ENCODE results near the gene NRXN2. TPM values are rescaled to one million over a fixed set of nuclear protein-coding genes. Genes with fewer than 3 reads are reported as not detected.

The NRXN2 gene
- total and polyA plus RNA-seq, 10 of the 15 experiments (the other 5 are each of a cell fraction or from before 2014, with no cell fraction given), result 0.03 to 1.4 (median 0.23) TPM

GRCh38 chr11:64629103-64629502 is 93.9 kb downstream of the NRXN2 start (continued):
- TF ChIP-seq ZNF622 (IDR thresholded peaks at IDR 0.05), result no peak
- no peak for TF ChIP-seq HDAC2 (IDR thresholded peaks at IDR 0.05)
- no peak for TF ChIP-seq ATF3 (IDR thresholded peaks at IDR 0.05; ENCODE audit: borderline replicate concordance, extremely low read depth, low read depth, low read length)

- FAIRE-seq, result no peak
- ChIA-PET SMC1A (ENCODE audit: uncharacterized antibody, unreplicated experiment) (no interaction called here), RAD21 (ENCODE audit: unreplicated experiment) (no interaction called here), CTCF (no interaction called here), POLR2A (no interaction called here)
- TF ChIP-seq SREBF1 (IDR thresholded peaks at IDR 0.05; ENCODE audit: low read length) (no peak), GABPA (IDR thresholded peaks at IDR 0.05; ENCODE audit: low read depth) (no peak), PAX8 (IDR thresholded peaks at IDR 0.05) (no peak), HDAC6 (IDR thresholded peaks at IDR 0.05; ENCODE audit: unreplicated experiment) (no peak), KLF5 (IDR thresholded peaks at IDR 0.05; ENCODE audit: partially characterized antibody) (no peak), POLR2AphosphoS5 (IDR thresholded peaks at IDR 0.05; ENCODE audit: low read length) (no peak), RAD21 (IDR thresholded peaks at IDR 0.05; ENCODE audit: insufficient read depth, low read depth, low read length) (no peak), POU2F2 (IDR thresholded peaks at IDR 0.05; ENCODE audit: borderline replicate concordance, low read depth, low read length) (no peak), E2F8 (IDR thresholded peaks at IDR 0.05; ENCODE audit: low read depth, partially characterized antibody) (no peak), BMI1 (IDR thresholded peaks at IDR 0.05; ENCODE audit: borderline replicate concordance) (no peak), FOS (IDR thresholded peaks at IDR 0.05; ENCODE audit: borderline replicate concordance, extremely low read depth, insufficient read length) (no peak), RUNX3 (IDR thresholded peaks at IDR 0.05; ENCODE audit: low read length) (no peak), BRCA1 (IDR thresholded peaks at IDR 0.05; ENCODE audit: low read depth, low read length) (no peak), ZNF622 (IDR thresholded peaks at IDR 0.05) (no peak), ASH2L (IDR thresholded peaks at IDR 0.05; ENCODE audit: borderline replicate concordance, low read depth) (no peak), NRF1 (conservative IDR thresholded peaks at IDR 0.05; ENCODE audit: low read depth, low read length) (no peak), CHD4 (IDR thresholded peaks at IDR 0.05) (no peak)
- no peaks in the 10 kb centered on the region for H3K79me2 ChIP-seq (ENCODE audit: control insufficient read depth, insufficient read depth, low read length)
- H3K4me2 ChIP-seq (ENCODE audit: control insufficient read depth, insufficient read depth), result no peak overlapping the region
- no peak for ATAC-seq
- no peak overlapping the region for H3K27ac ChIP-seq (ENCODE audit: control insufficient read depth, insufficient read depth)
- no peaks in the 10 kb centered on the region for H3K9me3 ChIP-seq (replicated peaks; ENCODE audit: control insufficient read depth, insufficient read depth, low read length)
- in situ Hi-C loops (cut with MboI), result no loop called here
- no peak overlapping the region for H3K9ac ChIP-seq (ENCODE audit: control insufficient read depth, insufficient read depth, low read length)
- H3K27me3 ChIP-seq (replicated peaks in 1 of 2; ENCODE audit: control insufficient read depth in 2 of 2, insufficient read depth in 2 of 2, low read length in 1 of 2), result no peaks in the 10 kb centered on the region
- 20% methylated on average over 2 of the region's 2 CpGs for WGBS (ENCODE audit: insufficient coverage, insufficient replicate concordance, low lambda C conversion rate, missing lambda C conversion rate)
- no TSS peak for BruUV-seq (replicated peaks)
- intact Hi-C loops (cut with micrococcal nuclease; ENCODE audit: unreplicated experiment), result no loop called here
- H3K4me1 ChIP-seq (ENCODE audit: control insufficient read depth, insufficient read depth, low read length), result peaks cover 10% of the 10 kb centered on the region
- no peaks in the 10 kb centered on the region for H4K20me1 ChIP-seq (ENCODE audit: control insufficient read depth, insufficient read depth)
- H3K4me3 ChIP-seq, result no peak overlapping the region
- no peak overlapping the region for H2AFZ ChIP-seq (ENCODE audit: control insufficient read depth, low read depth, low read length)
- no peak for DNase-seq (ENCODE audit: low read depth, low spot score)
- no peaks in the 10 kb centered on the region for H3K36me3 ChIP-seq (ENCODE audit: control insufficient read depth in 2 of 2, insufficient read depth in 2 of 2, low read length in 1 of 2)
These were observed 94.4 kb downstream of the NRXN2 start for GRCh38 chr11:64628596-64628995.
